ENCODE results near the gene U2AF2. TPM values are rescaled to one million over a fixed set of nuclear protein-coding genes. Genes with fewer than 3 reads are reported as not detected.

The U2AF2 gene
- total and polyA plus RNA-seq, 2 experiments from 2014 or later: 22.4 to 150 TPM

DNA sequence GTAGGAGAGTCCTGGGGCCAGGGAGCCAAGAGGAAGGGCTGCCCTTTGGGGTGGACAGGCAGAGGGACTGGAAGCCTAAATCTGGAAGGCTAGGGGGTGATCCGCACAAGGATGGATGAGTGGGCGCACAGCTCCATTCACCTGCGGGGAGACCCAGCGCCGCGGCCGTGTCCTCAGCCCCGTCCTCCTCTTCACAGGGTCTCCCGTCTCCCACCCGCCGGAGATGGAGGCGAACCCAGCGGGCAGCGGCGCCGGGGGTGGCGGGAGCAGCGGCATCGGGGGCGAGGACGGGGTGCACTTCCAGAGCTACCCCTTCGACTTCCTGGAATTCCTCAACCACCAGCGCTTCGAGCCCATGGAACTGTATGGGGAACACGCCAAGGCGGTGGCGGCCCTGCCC lies 41.4 kb upstream of the U2AF2 start:
- peaks cover 17% of the 10 kb centered on the region; the same call in 1 of the 2 replicates for H3K36me3 ChIP-seq (ENCODE audit: low read depth)
- H3K27ac ChIP-seq: no peak overlapping the region
- DNase-seq: no peak
- WGBS, 2 experiments (ENCODE audit: low coverage in 1 of 2, low lambda C conversion rate in 2 of 2, missing lambda C conversion rate in 2 of 2): 94 to 96% methylated on average over 13 to 27 of the region's 27 CpGs
- no peak overlapping the region for H3K4me2 ChIP-seq (ENCODE audit: unreplicated experiment)
- H3F3A ChIP-seq (ENCODE audit: insufficient read depth): no peaks in the 10 kb centered on the region
- H3K9me3 ChIP-seq (ENCODE audit: low read depth): no peaks in the 10 kb centered on the region
- H4K20me1 ChIP-seq (ENCODE audit: insufficient read depth): no peaks in the 10 kb centered on the region
- in situ Hi-C loops (cut with MboI): no loop called here
- no peaks in the 10 kb centered on the region for H3K9me2 ChIP-seq (ENCODE audit: insufficient read depth)
- no peak overlapping the region for H3K4me3 ChIP-seq
- H3K4me1 ChIP-seq (ENCODE audit: insufficient read depth): no peaks in the 10 kb centered on the region
- H3K79me2 ChIP-seq (ENCODE audit: insufficient read depth): peaks cover 48% of the 10 kb centered on the region
- H3K9ac ChIP-seq: no peak overlapping the region
- TF ChIP-seq EZH2phosphoT487 (IDR thresholded peaks at IDR 0.05; ENCODE audit: insufficient read depth, low read depth) (no peak), EZH2 (IDR thresholded peaks at IDR 0.05; ENCODE audit: insufficient read depth, poor library complexity, severe bottlenecking) (no peak)
- H3K27me3 ChIP-seq (replicated peaks; ENCODE audit: insufficient read depth): no peaks in the 10 kb centered on the region
- H2AFZ ChIP-seq: no peak overlapping the region

DNA sequence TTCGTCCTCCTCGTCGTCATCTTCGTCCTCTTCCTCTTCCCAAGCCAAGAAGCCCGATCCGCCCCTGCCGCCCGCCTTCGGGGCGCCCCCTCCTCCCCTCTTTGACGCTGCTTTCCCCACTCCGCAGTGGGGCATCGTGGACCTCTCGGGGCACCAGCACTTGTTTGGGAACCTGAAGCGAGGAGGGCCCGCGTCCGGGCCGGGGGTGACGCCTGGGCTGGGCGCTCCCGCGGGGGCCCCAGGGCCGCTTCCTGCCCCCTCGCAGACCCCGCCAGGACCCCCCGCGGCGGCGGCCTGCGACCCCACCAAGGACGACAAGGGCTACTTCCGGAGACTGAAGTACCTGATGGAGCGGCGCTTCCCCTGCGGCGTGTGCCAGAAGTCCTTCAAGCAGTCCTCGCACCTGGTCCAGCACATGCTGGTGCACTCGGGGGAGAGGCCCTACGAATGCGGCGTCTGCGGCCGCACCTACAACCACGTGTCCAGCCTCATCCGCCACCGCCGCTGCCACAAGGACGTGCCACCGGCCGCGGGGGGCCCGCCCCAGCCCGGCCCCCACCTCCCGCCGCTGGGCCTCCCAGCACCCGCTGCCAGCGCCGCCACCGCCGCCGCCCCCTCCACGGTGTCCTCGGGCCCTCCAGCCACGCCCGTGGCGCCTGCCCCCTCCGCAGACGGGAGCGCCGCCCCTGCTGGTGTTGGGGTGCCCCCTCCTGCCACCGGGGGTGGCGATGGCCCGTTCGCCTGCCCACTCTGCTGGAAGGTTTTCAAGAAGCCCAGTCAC lies 40.7 kb upstream of the U2AF2 start:
- TF ChIP-seq EZH2phosphoT487 (IDR thresholded peaks at IDR 0.05; ENCODE audit: insufficient read depth, low read depth): no peak
- no peak for TF ChIP-seq EZH2 (IDR thresholded peaks at IDR 0.05; ENCODE audit: insufficient read depth, poor library complexity, severe bottlenecking)
- DNase-seq: no peak
- Histone ChIP-seq H4K20me1 (ENCODE audit: insufficient read depth) (no peaks in the 10 kb centered on the region), H3F3A (ENCODE audit: insufficient read depth) (peaks cover under 1% of the 10 kb centered on the region; the same call in 1 of the 2 replicates), H3K4me3 (no peak overlapping the region), H3K9me3 (ENCODE audit: low read depth) (no peaks in the 10 kb centered on the region), H3K4me1 (ENCODE audit: insufficient read depth) (no peaks in the 10 kb centered on the region), H3K79me2 (ENCODE audit: insufficient read depth) (peaks cover 40% of the 10 kb centered on the region), H3K36me3 (ENCODE audit: low read depth) (peaks cover 15% of the 10 kb centered on the region; the same call in 1 of the 2 replicates), H2AFZ (no peak overlapping the region), H3K27me3 (replicated peaks; ENCODE audit: insufficient read depth) (no peaks in the 10 kb centered on the region), H3K9me2 (ENCODE audit: insufficient read depth) (no peaks in the 10 kb centered on the region), H3K27ac (no peak overlapping the region), H3K4me2 (ENCODE audit: unreplicated experiment) (no peak overlapping the region), H3K9ac (no peak overlapping the region)
- in situ Hi-C loops (cut with MboI): no loop called here
- WGBS, 2 experiments (ENCODE audit: low coverage in 1 of 2, low lambda C conversion rate in 2 of 2, missing lambda C conversion rate in 2 of 2): 95 to 96% methylated on average over 16 to 75 of the region's 75 CpGs

DNA sequence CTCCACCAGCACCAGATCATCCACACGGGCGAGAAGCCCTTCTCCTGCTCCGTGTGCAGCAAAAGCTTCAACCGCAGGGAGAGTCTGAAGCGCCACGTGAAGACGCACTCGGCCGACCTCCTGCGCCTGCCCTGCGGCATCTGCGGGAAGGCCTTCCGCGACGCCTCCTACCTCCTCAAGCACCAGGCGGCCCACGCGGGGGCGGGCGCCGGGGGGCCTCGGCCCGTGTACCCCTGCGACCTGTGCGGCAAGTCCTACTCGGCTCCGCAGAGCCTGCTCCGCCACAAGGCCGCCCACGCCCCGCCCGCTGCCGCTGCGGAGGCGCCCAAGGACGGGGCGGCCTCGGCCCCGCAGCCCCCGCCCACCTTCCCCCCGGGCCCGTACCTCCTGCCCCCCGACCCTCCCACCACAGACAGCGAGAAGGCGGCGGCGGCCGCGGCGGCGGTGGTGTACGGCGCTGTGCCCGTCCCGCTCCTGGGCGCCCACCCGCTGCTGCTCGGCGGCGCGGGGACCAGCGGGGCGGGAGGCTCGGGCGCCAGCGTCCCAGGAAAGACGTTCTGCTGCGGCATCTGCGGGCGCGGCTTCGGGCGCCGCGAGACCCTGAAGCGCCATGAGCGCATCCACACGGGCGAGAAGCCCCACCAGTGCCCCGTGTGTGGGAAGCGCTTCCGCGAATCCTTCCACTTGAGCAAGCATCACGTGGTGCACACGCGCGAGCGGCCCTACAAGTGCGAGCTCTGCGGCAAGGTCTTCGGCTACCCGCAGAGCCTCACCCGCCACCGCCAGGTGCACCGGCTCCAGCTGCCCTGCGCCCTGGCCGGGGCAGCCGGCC lies 39.9 kb upstream of the U2AF2 start:
- no peak for DNase-seq
- in situ Hi-C loops (cut with MboI): no loop called here
- TF ChIP-seq EZH2 (IDR thresholded peaks at IDR 0.05; ENCODE audit: insufficient read depth, poor library complexity, severe bottlenecking) (no peak), EZH2phosphoT487 (IDR thresholded peaks at IDR 0.05; ENCODE audit: insufficient read depth, low read depth) (no peak)
- Histone ChIP-seq H3K27me3 (replicated peaks; ENCODE audit: insufficient read depth) (no peaks in the 10 kb centered on the region), H3K9me3 (ENCODE audit: low read depth) (no peaks in the 10 kb centered on the region), H3K4me1 (ENCODE audit: insufficient read depth) (no peaks in the 10 kb centered on the region), H3K79me2 (ENCODE audit: insufficient read depth) (peaks cover 32% of the 10 kb centered on the region), H3K4me3 (no peak overlapping the region), H4K20me1 (ENCODE audit: insufficient read depth) (no peaks in the 10 kb centered on the region), H2AFZ (no peak overlapping the region), H3K27ac (no peak overlapping the region), H3K9ac (no peak overlapping the region), H3K9me2 (ENCODE audit: insufficient read depth) (no peaks in the 10 kb centered on the region), H3K36me3 (ENCODE audit: low read depth) (peaks cover 7% of the 10 kb centered on the region; the same call in 1 of the 2 replicates), H3F3A (ENCODE audit: insufficient read depth) (peaks cover 8% of the 10 kb centered on the region; the same call in 1 of the 2 replicates), H3K4me2 (ENCODE audit: unreplicated experiment) (no peak overlapping the region)
- 96 to 97% methylated on average over 62 to 98 of the region's 98 CpGs for WGBS, 2 experiments (ENCODE audit: low coverage in 1 of 2, low lambda C conversion rate in 2 of 2, missing lambda C conversion rate in 2 of 2)

DNA sequence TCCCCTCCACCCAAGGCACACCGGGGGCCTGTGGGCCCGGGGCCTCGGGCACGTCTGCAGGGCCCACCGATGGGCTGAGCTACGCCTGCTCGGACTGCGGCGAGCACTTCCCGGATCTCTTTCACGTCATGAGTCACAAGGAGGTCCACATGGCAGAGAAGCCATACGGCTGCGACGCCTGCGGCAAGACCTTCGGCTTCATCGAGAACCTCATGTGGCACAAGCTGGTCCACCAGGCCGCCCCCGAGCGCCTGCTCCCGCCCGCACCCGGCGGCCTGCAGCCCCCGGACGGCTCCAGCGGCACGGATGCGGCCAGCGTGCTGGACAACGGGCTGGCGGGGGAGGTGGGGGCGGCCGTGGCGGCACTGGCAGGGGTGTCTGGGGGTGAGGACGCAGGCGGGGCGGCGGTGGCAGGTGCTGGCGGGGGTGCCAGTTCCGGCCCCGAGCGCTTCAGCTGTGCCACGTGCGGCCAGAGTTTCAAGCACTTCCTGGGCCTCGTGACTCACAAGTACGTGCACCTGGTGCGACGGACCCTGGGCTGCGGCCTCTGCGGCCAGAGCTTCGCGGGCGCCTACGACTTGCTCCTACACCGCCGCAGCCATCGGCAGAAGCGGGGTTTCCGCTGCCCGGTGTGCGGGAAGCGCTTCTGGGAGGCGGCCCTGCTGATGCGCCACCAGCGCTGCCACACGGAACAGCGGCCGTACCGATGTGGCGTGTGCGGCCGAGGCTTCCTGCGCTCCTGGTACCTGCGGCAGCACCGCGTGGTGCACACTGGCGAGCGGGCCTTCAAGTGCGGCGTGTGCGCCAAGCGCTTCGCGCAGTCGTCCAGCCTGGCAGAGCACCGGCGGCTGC lies 39.1 kb upstream of the U2AF2 start:
- in situ Hi-C loops (cut with MboI): no loop called here
- no peak overlapping the region for H2AFZ ChIP-seq
- H3K9ac ChIP-seq: no peak overlapping the region
- DNase-seq: no peak
- no peak overlapping the region for H3K4me2 ChIP-seq (ENCODE audit: unreplicated experiment)
- H3K36me3 ChIP-seq (ENCODE audit: low read depth): no peaks in the 10 kb centered on the region; the same call in 1 of the 2 replicates
- H3K27me3 ChIP-seq (replicated peaks; ENCODE audit: insufficient read depth): no peaks in the 10 kb centered on the region
- peaks cover 24% of the 10 kb centered on the region for H3K79me2 ChIP-seq (ENCODE audit: insufficient read depth)
- H3K27ac ChIP-seq: no peak overlapping the region
- TF ChIP-seq EZH2 (IDR thresholded peaks at IDR 0.05; ENCODE audit: insufficient read depth, poor library complexity, severe bottlenecking) (no peak), EZH2phosphoT487 (IDR thresholded peaks at IDR 0.05; ENCODE audit: insufficient read depth, low read depth) (no peak)
- H3K4me1 ChIP-seq (ENCODE audit: insufficient read depth): no peaks in the 10 kb centered on the region
- H3K4me3 ChIP-seq: no peak overlapping the region
- H3K9me3 ChIP-seq (ENCODE audit: low read depth): no peaks in the 10 kb centered on the region
- H3K9me2 ChIP-seq (ENCODE audit: insufficient read depth): no peaks in the 10 kb centered on the region
- H3F3A ChIP-seq (ENCODE audit: insufficient read depth): peaks cover 8% of the 10 kb centered on the region; the same call in 1 of the 2 replicates
- no peaks in the 10 kb centered on the region for H4K20me1 ChIP-seq (ENCODE audit: insufficient read depth)
- 98 to 99% methylated on average over 72 to 85 of the region's 88 CpGs for WGBS, 2 experiments (ENCODE audit: low coverage in 1 of 2, low lambda C conversion rate in 2 of 2, missing lambda C conversion rate in 2 of 2)

Data from GM23248 (cell line).